ENCODE results near the gene RBBP8NL.

RBBP8NL gene

DNA sequence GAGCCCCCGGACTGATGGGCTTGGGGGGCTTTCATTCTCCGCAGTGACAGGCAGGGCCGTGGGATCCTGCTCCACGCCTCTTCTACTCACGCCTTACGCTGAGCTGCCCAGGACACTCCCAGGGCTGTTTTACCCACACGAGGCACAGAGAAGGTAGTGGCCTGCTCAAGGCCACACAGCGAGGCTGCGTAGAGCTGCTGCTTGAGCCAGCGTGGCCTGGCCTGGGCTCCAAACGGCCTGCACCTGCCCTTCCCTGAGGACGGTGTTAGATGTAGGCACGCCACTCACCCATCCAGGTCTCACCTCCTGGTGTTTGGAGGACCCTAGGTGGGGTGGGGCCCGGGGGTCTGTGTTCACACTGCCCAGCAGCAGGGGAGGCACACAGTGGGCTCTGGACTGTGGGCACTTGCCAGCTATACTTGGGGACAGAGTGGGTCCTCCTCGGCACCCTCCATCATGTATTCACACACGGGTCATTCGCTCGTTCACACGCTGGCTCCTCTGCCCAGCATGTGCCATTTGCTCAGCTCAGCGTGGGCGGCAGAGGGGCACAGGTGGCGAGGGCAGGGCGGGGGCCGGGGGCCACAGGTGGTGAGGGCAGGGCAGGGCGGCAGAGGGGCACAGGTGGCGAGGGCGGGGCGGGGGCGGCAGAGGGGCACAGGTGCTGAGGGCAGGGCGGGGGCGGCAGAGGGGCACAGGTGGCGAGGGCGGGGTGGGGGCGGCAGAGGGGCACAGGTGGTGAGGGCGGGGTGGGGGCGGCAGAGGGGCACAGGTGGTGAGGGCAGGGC lies 18.4 kb upstream of the RBBP8NL start:
- DNase-seq (ENCODE audit: low spot score), result no peak
- TF ChIP-seq, protein P1, sequence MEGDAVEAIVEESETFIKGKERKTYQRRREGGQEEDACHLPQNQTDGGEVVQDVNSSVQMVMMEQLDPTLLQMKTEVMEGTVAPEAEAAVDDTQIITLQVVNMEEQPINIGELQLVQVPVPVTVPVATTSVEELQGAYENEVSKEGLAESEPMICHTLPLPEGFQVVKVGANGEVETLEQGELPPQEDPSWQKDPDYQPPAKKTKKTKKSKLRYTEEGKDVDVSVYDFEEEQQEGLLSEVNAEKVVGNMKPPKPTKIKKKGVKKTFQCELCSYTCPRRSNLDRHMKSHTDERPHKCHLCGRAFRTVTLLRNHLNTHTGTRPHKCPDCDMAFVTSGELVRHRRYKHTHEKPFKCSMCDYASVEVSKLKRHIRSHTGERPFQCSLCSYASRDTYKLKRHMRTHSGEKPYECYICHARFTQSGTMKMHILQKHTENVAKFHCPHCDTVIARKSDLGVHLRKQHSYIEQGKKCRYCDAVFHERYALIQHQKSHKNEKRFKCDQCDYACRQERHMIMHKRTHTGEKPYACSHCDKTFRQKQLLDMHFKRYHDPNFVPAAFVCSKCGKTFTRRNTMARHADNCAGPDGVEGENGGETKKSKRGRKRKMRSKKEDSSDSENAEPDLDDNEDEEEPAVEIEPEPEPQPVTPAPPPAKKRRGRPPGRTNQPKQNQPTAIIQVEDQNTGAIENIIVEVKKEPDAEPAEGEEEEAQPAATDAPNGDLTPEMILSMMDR (IDR thresholded peaks at IDR 0.05; ENCODE audit: extremely low read depth, insufficient read depth, missing control alignments), result no peak
- in situ Hi-C loops (cut with MboI; ENCODE audit: low pct_unique_long_range_greater_than_20kb, low sequenced_read_pairs, unreplicated experiment), result no loop called here

- TF ChIP-seq, protein P1 (IDR thresholded peaks at IDR 0.05; ENCODE audit: extremely low read depth, insufficient read depth, missing control alignments), result no peak
- DNase-seq (ENCODE audit: low spot score), result no peak
- in situ Hi-C loops (cut with MboI; ENCODE audit: low pct_unique_long_range_greater_than_20kb, low sequenced_read_pairs, unreplicated experiment), result no loop called here
Observed at GRCh38 chr20:62444286-62444685, 16.9 kb upstream of the RBBP8NL start.

GRCh38 chr20:62441987-62442539 lies 14.7 kb upstream of the RBBP8NL start:
- in situ Hi-C loops (cut with MboI; ENCODE audit: low pct_unique_long_range_greater_than_20kb, low sequenced_read_pairs, unreplicated experiment), result no loop called here

GRCh38 chr20:62439218-62439617 lies 11.9 kb upstream of the RBBP8NL start:
- TF ChIP-seq, protein P1 (IDR thresholded peaks at IDR 0.05; ENCODE audit: extremely low read depth, insufficient read depth, missing control alignments), result no peak
- no peak for DNase-seq (ENCODE audit: low spot score)
- in situ Hi-C loops (cut with MboI; ENCODE audit: low pct_unique_long_range_greater_than_20kb, low sequenced_read_pairs, unreplicated experiment), result no loop called here

More at GRCh38 chr20:62441987-62442539, 14.7 kb upstream of the RBBP8NL start:
- no peak for DNase-seq (ENCODE audit: low spot score)
- TF ChIP-seq, protein P1 (IDR thresholded peaks at IDR 0.05; ENCODE audit: extremely low read depth, insufficient read depth, missing control alignments), result no peak

DNA sequence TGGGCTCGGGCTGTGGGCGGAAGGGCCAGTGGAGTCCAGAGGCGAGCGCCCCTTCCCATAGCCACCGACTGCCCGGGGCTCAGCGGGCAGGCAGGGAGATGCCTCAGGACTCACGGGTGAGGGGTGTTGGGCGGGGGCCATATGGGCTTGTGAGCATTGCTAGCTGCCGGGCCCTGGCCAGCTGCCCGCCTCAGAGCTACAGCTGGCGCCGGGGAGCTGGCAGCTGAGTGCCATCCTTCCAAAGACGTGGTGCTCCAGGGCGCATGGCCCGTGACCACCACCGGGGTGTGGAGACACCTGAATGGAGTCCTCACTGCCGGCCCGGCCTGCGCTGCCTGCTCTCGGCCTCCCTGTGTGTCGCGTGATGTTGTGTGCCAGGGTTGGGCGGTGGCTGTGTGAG lies 10.6 kb upstream of the RBBP8NL start:
- TF ChIP-seq, protein P1 (IDR thresholded peaks at IDR 0.05; ENCODE audit: extremely low read depth, insufficient read depth, missing control alignments), result no peak
- DNase-seq (ENCODE audit: low spot score), result no peak
- in situ Hi-C loops (cut with MboI; ENCODE audit: low pct_unique_long_range_greater_than_20kb, low sequenced_read_pairs, unreplicated experiment), result no loop called here

- TF ChIP-seq, protein P1 (IDR thresholded peaks at IDR 0.05; ENCODE audit: extremely low read depth, insufficient read depth, missing control alignments), result no peak
- DNase-seq (ENCODE audit: low spot score), result no peak
- in situ Hi-C loops (cut with MboI; ENCODE audit: low pct_unique_long_range_greater_than_20kb, low sequenced_read_pairs, unreplicated experiment), result no loop called here
Observed at GRCh38 chr20:62437496-62437895, 10.2 kb upstream of the RBBP8NL start.
